Cardiac muscle cell (in vitro differentiated cells and primary cell): Measurements from ENCODE around the gene SEPTIN5. TPM values are rescaled to one million over a fixed set of nuclear protein-coding genes. Genes with fewer than 3 reads are reported as not detected.

Experiments
- DNase-seq, 2 donors: peaks; one replicate each; pipeline versions ENCODE4 v3.0.0 to v3.0.0-alpha.2; 2010 to 2017; ENCODE audit warnings: low read depth in 1 of 2, low spot score in 1 of 2
- H3K27ac ChIP-seq: fragments of 200-600 bp; sonication (generic); 2 replicates; pipeline ENCODE4 v1.5.1; 2016
- H3K27me3 ChIP-seq: fragments of 200-600 bp; sonication (generic); 2 replicates; pipeline ENCODE4 v1.6.0; 2016; ENCODE audit warnings: control low read depth
- H3K36me3 ChIP-seq: fragments of 200-600 bp; sonication (generic); 2 replicates; pipeline ENCODE4 v1.5.1; 2016; ENCODE audit warnings: control low read depth
- H3K4me1 ChIP-seq: fragments of 200-600 bp; sonication (generic); 2 replicates; pipeline ENCODE4 v1.8.1; 2017; ENCODE audit warnings: low read depth, mild to moderate bottlenecking, mixed run types
- H3K4me3 ChIP-seq: fragments of 200-600 bp; sonication (generic); 2 replicates; pipeline ENCODE4 v1.5.1; 2016; ENCODE audit warnings: mild to moderate bottlenecking
- H3K9me3 ChIP-seq: fragments of 200-600 bp; sonication (generic); 2 replicates; pipeline ENCODE4 v1.5.1; 2017; ENCODE audit warnings: low read depth, mild to moderate bottlenecking, control low read depth
- polyA plus RNA-seq: library from polyadenylated mRNA; unstranded; fragments of >200 nt; fragmentation: Nextera tagmentation; extraction: Ambion mirVana; gene quantifications from 2 replicates; pipeline ENCODE4 v1.2.1, GENCODE V29; 2016
- total RNA-seq: library from RNA; depleted of rRNA; stranded (reverse); fragments of >200 nt; gene quantifications from 2 replicates; pipeline ENCODE4 v1.2.3, GENCODE V29; 2016
- TF ChIP-seq, protein P1 (sequence below): IDR thresholded peaks from 2 replicates; pipeline ENCODE4 v1.5.1; 2012; ENCODE audit warnings: low read depth, mild to moderate bottlenecking, low read length

SEPTIN5 gene
- total and polyA plus RNA-seq, 2 experiments from 2014 or later: 129 to 303 TPM

DNA sequence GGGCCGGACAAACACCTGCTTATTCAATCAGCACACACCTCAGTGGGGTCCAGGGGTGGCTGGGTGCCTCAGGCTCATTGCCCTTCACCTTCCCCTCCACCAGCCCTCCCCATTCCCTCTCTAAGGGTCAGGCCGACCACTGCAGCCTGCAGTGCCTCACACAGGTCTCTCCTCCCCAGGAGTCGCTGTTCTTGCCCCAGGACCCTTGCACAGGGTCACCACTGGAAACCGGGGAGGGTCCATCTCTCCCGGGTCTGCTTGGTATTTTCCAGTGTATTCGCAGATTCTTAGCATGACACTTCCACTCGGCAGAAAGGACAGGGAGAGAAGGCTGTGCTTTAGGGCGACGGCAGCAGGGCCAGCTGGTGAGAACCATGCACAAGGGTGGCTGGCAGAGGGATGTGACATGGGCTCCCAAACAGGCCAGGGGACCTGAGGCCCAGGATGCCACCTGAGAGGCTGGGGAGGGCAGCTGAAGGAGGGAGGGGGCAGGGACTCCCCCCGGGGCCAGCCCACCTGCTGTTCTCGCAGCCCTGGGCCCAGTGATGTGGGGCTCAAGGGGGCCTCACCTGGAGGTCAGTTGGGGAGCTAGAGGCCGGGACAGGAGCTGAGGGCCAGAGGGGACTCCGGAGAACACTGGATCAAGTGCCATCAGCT, 30.2 kb downstream of the SEPTIN5 start:
- H3K27ac ChIP-seq: no peak overlapping the region
- DNase-seq: no peak
- H3K4me3 ChIP-seq: no peak overlapping the region
- no peaks in the 10 kb centered on the region for H3K9me3 ChIP-seq
- no peaks in the 10 kb centered on the region for H3K36me3 ChIP-seq
- TF ChIP-seq, protein P1, sequence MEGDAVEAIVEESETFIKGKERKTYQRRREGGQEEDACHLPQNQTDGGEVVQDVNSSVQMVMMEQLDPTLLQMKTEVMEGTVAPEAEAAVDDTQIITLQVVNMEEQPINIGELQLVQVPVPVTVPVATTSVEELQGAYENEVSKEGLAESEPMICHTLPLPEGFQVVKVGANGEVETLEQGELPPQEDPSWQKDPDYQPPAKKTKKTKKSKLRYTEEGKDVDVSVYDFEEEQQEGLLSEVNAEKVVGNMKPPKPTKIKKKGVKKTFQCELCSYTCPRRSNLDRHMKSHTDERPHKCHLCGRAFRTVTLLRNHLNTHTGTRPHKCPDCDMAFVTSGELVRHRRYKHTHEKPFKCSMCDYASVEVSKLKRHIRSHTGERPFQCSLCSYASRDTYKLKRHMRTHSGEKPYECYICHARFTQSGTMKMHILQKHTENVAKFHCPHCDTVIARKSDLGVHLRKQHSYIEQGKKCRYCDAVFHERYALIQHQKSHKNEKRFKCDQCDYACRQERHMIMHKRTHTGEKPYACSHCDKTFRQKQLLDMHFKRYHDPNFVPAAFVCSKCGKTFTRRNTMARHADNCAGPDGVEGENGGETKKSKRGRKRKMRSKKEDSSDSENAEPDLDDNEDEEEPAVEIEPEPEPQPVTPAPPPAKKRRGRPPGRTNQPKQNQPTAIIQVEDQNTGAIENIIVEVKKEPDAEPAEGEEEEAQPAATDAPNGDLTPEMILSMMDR: no peak
- H3K4me1 ChIP-seq: peaks cover 9% of the 10 kb centered on the region
- H3K27me3 ChIP-seq: no peaks in the 10 kb centered on the region

DNA sequence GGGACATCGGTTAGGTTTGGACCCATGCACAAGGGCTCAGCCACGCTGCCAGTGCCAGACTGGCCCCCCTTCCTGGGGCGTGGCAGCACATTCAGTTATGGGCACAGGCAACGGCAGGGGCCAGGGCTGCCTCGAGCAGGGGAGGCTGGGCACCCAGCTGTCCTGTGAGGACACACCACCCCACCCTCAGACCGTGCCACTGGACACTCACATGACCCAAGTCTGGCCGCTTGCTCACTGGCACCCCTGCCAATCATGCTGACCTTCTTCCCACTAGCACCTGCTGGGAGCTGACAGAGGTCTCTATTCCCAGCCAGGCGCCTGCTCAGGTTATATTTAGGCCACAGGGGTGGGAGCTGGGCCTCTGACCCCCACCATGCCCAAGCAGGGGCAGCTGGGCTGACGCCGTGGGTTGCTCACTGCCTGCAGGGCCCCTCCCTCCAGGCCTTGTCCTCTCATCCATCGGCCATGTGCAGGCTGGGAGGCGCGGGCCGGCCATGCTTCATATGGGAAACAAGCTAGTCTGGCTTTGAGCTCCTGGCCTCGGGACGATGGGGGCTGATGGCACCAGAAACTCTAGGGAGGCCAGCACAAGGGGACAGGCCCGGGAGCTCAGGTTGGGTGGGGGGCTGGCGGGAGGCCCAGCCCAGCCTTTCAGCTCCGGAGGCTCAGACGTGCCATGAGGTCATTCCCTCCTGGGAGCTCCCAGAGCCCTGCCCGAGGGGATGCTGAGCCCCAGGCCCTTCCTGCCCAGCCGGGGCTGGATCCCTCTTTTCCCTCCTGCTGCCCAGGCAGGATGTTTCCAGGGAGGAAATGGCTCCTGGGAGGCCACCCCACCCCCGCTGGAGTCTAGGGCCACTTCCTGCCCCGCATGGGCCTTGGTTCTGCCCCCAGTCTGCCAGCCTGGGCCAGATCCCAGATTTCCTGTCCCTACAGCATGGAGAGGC, 31.1 kb downstream of the SEPTIN5 start:
- Histone ChIP-seq H3K4me1 (peaks cover 9% of the 10 kb centered on the region), H3K9me3 (no peaks in the 10 kb centered on the region), H3K36me3 (no peaks in the 10 kb centered on the region), H3K4me3 (no peak overlapping the region), H3K27me3 (no peaks in the 10 kb centered on the region), H3K27ac (no peak overlapping the region)
- TF ChIP-seq, protein P1: no peak
- DNase-seq: no peak

DNA sequence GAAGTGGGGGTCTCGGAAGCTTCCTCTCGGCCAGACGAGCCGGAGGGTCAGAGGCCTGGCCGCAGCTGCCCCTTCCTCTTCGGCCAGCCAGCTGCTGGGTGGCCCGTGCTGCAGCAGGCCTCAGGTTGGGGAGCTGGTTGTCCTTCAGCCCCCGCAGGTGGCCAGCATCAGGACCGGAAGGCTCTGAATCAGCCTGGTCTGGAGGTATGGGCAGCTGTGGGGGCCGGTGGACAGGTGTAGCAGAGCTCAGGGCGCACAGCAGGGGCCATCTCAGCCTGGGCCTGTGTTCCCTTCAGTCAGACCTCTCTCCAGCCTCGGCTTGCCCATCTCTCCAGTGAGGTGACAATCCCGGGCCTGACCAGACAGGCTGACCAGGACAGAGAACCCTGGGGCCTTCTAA, 32.4 kb downstream of the SEPTIN5 start:
- Histone ChIP-seq H3K36me3 (no peaks in the 10 kb centered on the region), H3K4me3 (no peak overlapping the region), H3K4me1 (peaks cover 9% of the 10 kb centered on the region), H3K9me3 (no peaks in the 10 kb centered on the region), H3K27ac (no peak overlapping the region), H3K27me3 (peaks cover 9% of the 10 kb centered on the region)
- DNase-seq: no peak
- TF ChIP-seq, protein P1: no peak

DNA sequence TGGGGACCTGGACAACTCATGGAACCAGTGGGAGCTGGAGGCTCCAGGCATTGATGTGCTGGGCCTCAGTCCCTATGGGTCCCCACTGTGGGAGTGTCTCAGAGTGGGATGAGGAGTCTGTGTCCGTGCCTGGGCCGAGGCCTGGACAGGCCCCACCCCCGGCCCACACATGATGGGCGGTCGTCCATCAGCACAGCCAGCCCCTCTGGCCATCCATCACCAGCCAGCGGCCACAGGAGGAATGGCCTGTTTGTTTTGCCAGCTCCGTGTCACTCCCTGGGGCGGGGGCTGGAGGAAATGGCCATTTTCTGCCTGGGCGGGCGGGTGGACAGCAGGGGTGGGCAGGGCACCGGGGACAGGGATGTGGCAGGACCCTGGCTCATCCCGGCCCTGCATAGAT, 33.2 kb downstream of the SEPTIN5 start:
- peaks cover 9% of the 10 kb centered on the region for H3K4me1 ChIP-seq

DNA sequence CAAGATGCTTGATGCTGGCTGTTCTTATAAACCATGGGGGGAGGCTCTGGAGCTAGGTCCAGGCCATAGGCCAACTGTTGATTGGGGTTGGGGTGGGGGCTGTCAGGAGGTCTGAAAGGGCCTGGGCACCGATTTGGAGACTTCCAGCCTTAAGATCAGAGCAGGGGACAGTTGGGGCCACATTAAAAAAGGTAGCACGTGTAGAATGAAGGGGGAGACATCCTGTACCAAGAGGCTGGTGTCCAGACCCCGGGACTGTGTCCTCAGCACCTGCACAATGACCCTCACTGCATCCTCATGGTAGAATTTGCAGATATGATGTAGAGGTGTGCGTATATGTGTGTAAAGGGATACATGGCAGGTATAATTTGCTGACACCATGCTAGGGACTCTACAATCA, 33.8 kb downstream of the SEPTIN5 start:
- TF ChIP-seq, protein P1: no peak
- Histone ChIP-seq H3K4me3 (no peak overlapping the region), H3K27me3 (peaks cover 23% of the 10 kb centered on the region), H3K36me3 (no peaks in the 10 kb centered on the region), H3K4me1 (peaks cover 9% of the 10 kb centered on the region), H3K27ac (no peak overlapping the region), H3K9me3 (no peaks in the 10 kb centered on the region)
- no peak for DNase-seq

More for the DNA sequence above, 33.2 kb downstream of the SEPTIN5 start:
- H3K27me3 ChIP-seq: peaks cover 18% of the 10 kb centered on the region
- H3K9me3 ChIP-seq: no peaks in the 10 kb centered on the region
- no peak overlapping the region for H3K4me3 ChIP-seq
- DNase-seq: no peak
- H3K36me3 ChIP-seq: no peaks in the 10 kb centered on the region
- no peak overlapping the region for H3K27ac ChIP-seq
- TF ChIP-seq, protein P1: no peak
